ENCODE data around the gene WFDC13.

Gene WFDC13

GRCh38 chr20:45758096-45758495 is 56.3 kb downstream of the WFDC13 start:
- no peak overlapping the region for H3K4me2 ChIP-seq (ENCODE audit: low read depth, low read length, poor library complexity, severe bottlenecking)
- no peaks in the 10 kb centered on the region for H3K9me3 ChIP-seq (ENCODE audit: insufficient read depth, low read depth, low read length)
- H3K4me3 ChIP-seq (ENCODE audit: low read length, poor library complexity, severe bottlenecking): no peak overlapping the region
- no peaks in the 10 kb centered on the region for H3K79me2 ChIP-seq (ENCODE audit: insufficient read depth, low read length)
- no peak overlapping the region for H3K9ac ChIP-seq (ENCODE audit: low read depth, low read length, poor library complexity, severe bottlenecking)
- no peaks in the 10 kb centered on the region for H3K36me3 ChIP-seq (ENCODE audit: insufficient read depth, low read length)
- H3K27me3 ChIP-seq (ENCODE audit: insufficient read depth, low read length, poor library complexity, severe bottlenecking): no peaks in the 10 kb centered on the region
- H4K20me1 ChIP-seq (ENCODE audit: insufficient read depth, low read length, poor library complexity, severe bottlenecking): no peaks in the 10 kb centered on the region
- H3K4me1 ChIP-seq (ENCODE audit: insufficient read depth, low read length, poor library complexity, severe bottlenecking): no peaks in the 10 kb centered on the region
- no peaks in the 10 kb centered on the region for H3K9me2 ChIP-seq (replicated peaks; ENCODE audit: low read depth, low read length)
- TF ChIP-seq CTCF (conservative IDR thresholded peaks at IDR 0.05; ENCODE audit: low read length) (no peak), EZH2phosphoT487 (IDR thresholded peaks at IDR 0.05; ENCODE audit: borderline replicate concordance) (no peak)
- H3F3A ChIP-seq (ENCODE audit: low read depth): no peaks in the 10 kb centered on the region
- H2AFZ ChIP-seq (ENCODE audit: low read length): no peak overlapping the region
